Spinal cord (tissue), 10 donors: ENCODE measurements around the gene TOE1. TPM values are rescaled to one million over a fixed set of nuclear protein-coding genes. Genes with fewer than 3 reads are reported as not detected.
A peak's percentile ranks its signal among the peaks of the same experiment; 100 is the strongest.
"Not testable (repeated sequence)": the region's sequence is repeated elsewhere in the genome, so short reads cannot be mapped to it uniquely, and the experiment has no call there.

Source experiments
- DNase-seq, 6 donors: peaks; one replicate each; pipeline versions ENCODE4 v3.0.0 to v3.0.0-alpha.2; 2013 to 2015; ENCODE audit warnings: low spot score in 6 of 6, low read depth in 4 of 6
- H3K27ac ChIP-seq: one replicate; pipeline ENCODE4 v1.5.1; 2013; ENCODE audit warnings: low read depth, low read length, control low read depth
- H3K27me3 ChIP-seq: one replicate; pipeline ENCODE4 v1.6.1; 2013; ENCODE audit warnings: low read length; ENCODE audit not compliant: control insufficient read depth, insufficient read depth
- H3K36me3 ChIP-seq: one replicate; pipeline ENCODE4 v1.6.1; 2013; ENCODE audit warnings: low read length; ENCODE audit not compliant: control insufficient read depth, insufficient read depth
- H3K4me1 ChIP-seq: one replicate; pipeline ENCODE4 v1.6.1; 2013; ENCODE audit warnings: low read length; ENCODE audit not compliant: control insufficient read depth, insufficient read depth
- H3K4me3 ChIP-seq: one replicate; pipeline ENCODE4 v1.5.1; 2013; ENCODE audit warnings: low read depth, low read length, control low read depth
- H3K9me3 ChIP-seq: one replicate; pipeline ENCODE4 v1.6.1; 2013; ENCODE audit warnings: low read length; ENCODE audit not compliant: control insufficient read depth, insufficient read depth
- WGBS: methylation state at CpG from one replicate; pipeline ENCODE4 v1.1.5; 2013; ENCODE audit warnings: missing lambda C conversion rate; ENCODE audit not compliant: insufficient coverage; 5-methylcytosine and 5-hydroxymethylcytosine counted together
- polyA plus RNA-seq, 2 donors: library from polyadenylated mRNA; unstranded; fragments of 120-200 nt; gene quantifications; one replicate each; pipeline ENCODE4 v1.2.1, GENCODE V29; 2013; ENCODE audit not compliant: insufficient read length in 2 of 2
- total RNA-seq, 2 donors: library from RNA; depleted of rRNA in 1 of 2; stranded (reverse); fragments of 120-200 nt in 1 of 2; fragments of >200 nt in 1 of 2; gene quantifications; one replicate each; pipeline versions ENCODE4 v1.2.3 to v1.2.4, GENCODE V29; 2013 to 2014
- donor health status: healthy.

Gene TOE1
- total and polyA plus RNA-seq, 4 donors = 6.8 to 10.1 (median 9.4) TPM

GRCh38 chr1:45348966-45349677 is 9.2 kb downstream of the TOE1 start:
- WGBS = 71% methylated on average over 3 of the region's 3 CpGs
- no peaks in the 10 kb centered on the region for H3K9me3 ChIP-seq
- H3K27ac ChIP-seq = no peak overlapping the region
- no peak overlapping the region for H3K4me3 ChIP-seq
- peaks cover 16% of the 10 kb centered on the region for H3K4me1 ChIP-seq
- H3K27me3 ChIP-seq = no peaks in the 10 kb centered on the region
- H3K36me3 ChIP-seq = peaks cover 15% of the 10 kb centered on the region
- DNase-seq = peak in 2 of 6 donors; percentile 6 to 24

- DNase-seq = no peak
- H3K9me3 ChIP-seq = no peaks in the 10 kb centered on the region
- H3K27me3 ChIP-seq = no peaks in the 10 kb centered on the region
- peaks cover 16% of the 10 kb centered on the region for H3K4me1 ChIP-seq
- H3K36me3 ChIP-seq = peaks cover 3% of the 10 kb centered on the region
- no peak overlapping the region for H3K27ac ChIP-seq
- H3K4me3 ChIP-seq = no peak overlapping the region
- WGBS = 83% methylated on average over 3 of the region's 5 CpGs
These were observed 11.5 kb downstream of the TOE1 start for GRCh38 chr1:45351508-45351907.

- WGBS = 92% methylated on average over 1 of the region's 2 CpGs
- H3K27ac ChIP-seq = no peak overlapping the region
- no peak overlapping the region for H3K4me3 ChIP-seq
- no peaks in the 10 kb centered on the region for H3K9me3 ChIP-seq
- peaks cover 6% of the 10 kb centered on the region for H3K4me1 ChIP-seq
- no peaks in the 10 kb centered on the region for H3K36me3 ChIP-seq
- H3K27me3 ChIP-seq = no peaks in the 10 kb centered on the region
- DNase-seq = no peak
These were observed 13.7 kb downstream of the TOE1 start for GRCh38 chr1:45353685-45354084.

- Histone ChIP-seq H3K36me3 (no peaks in the 10 kb centered on the region), H3K27ac (no peak overlapping the region), H3K4me1 (no peaks in the 10 kb centered on the region), H3K27me3 (no peaks in the 10 kb centered on the region), H3K4me3 (no peak overlapping the region), H3K9me3 (no peaks in the 10 kb centered on the region)
- WGBS = 90% methylated on average over 2 of the region's 4 CpGs
- no peak for DNase-seq
These were observed 14.9 kb downstream of the TOE1 start for GRCh38 chr1:45354838-45355237.

GRCh38 chr1:45355683-45356082 is 15.7 kb downstream of the TOE1 start:
- no peak for DNase-seq
- H3K36me3 ChIP-seq = no peaks in the 10 kb centered on the region
- H3K27me3 ChIP-seq = no peaks in the 10 kb centered on the region
- H3K9me3 ChIP-seq = no peaks in the 10 kb centered on the region
- no peaks in the 10 kb centered on the region for H3K4me1 ChIP-seq
- H3K4me3 ChIP-seq = no peak overlapping the region
- WGBS = 50% methylated on average over 1 of the region's 2 CpGs
- no peak overlapping the region for H3K27ac ChIP-seq

GRCh38 chr1:45356186-45356585 is 16.2 kb downstream of the TOE1 start:
- H3K36me3 ChIP-seq = no peaks in the 10 kb centered on the region
- H3K4me3 ChIP-seq = no peak overlapping the region
- no peaks in the 10 kb centered on the region for H3K4me1 ChIP-seq
- DNase-seq = no peak
- H3K27me3 ChIP-seq = no peaks in the 10 kb centered on the region
- WGBS = 78% methylated on average over 2 of the region's 4 CpGs
- no peaks in the 10 kb centered on the region for H3K9me3 ChIP-seq
- no peak overlapping the region for H3K27ac ChIP-seq

- no peaks in the 10 kb centered on the region for H3K4me1 ChIP-seq
- H3K4me3 ChIP-seq = no peak overlapping the region
- 63% methylated on average over 3 of the region's 7 CpGs for WGBS
- H3K27ac ChIP-seq = no peak overlapping the region
- H3K27me3 ChIP-seq = no peaks in the 10 kb centered on the region
- no peaks in the 10 kb centered on the region for H3K36me3 ChIP-seq
- no peaks in the 10 kb centered on the region for H3K9me3 ChIP-seq
- DNase-seq = peak; percentile 28 to 88 (median 46)
These were observed 20.0 kb downstream of the TOE1 start for GRCh38 chr1:45359882-45360513.

- not testable (repeated sequence) for H3K27me3 ChIP-seq, H3K27ac ChIP-seq, H3K4me1 ChIP-seq, H3K4me3 ChIP-seq, H3K36me3 ChIP-seq, H3K9me3 ChIP-seq
- WGBS = 56% methylated on average over 5 of the region's 7 CpGs
- peak in 1 of 6 donors; percentile 33 for DNase-seq
These were observed 21.0 kb downstream of the TOE1 start for GRCh38 chr1:45360981-45361380.

- DNase-seq = no peak
- Histone ChIP-seq H3K9me3 (no peaks in the 10 kb centered on the region), H3K4me1 (no peaks in the 10 kb centered on the region), H3K27ac (no peak overlapping the region), H3K4me3 (no peak overlapping the region), H3K27me3 (no peaks in the 10 kb centered on the region), H3K36me3 (no peaks in the 10 kb centered on the region)
- no CpG with 5 or more reads among the region's 2 CpGs for WGBS
These were observed 24.3 kb downstream of the TOE1 start for GRCh38 chr1:45364294-45364693.

GRCh38 chr1:45365051-45365450 is 25.1 kb downstream of the TOE1 start:
- DNase-seq = peak in 1 of 6 donors; percentile 17
- no peak overlapping the region for H3K27ac ChIP-seq
- H3K36me3 ChIP-seq = no peaks in the 10 kb centered on the region
- H3K4me1 ChIP-seq = no peaks in the 10 kb centered on the region
- H3K27me3 ChIP-seq = no peaks in the 10 kb centered on the region
- no peaks in the 10 kb centered on the region for H3K9me3 ChIP-seq
- no peak overlapping the region for H3K4me3 ChIP-seq
- 17% methylated on average over 2 of the region's 6 CpGs for WGBS
